ENCODE results near the gene KRT20.

Gene KRT20

DNA sequence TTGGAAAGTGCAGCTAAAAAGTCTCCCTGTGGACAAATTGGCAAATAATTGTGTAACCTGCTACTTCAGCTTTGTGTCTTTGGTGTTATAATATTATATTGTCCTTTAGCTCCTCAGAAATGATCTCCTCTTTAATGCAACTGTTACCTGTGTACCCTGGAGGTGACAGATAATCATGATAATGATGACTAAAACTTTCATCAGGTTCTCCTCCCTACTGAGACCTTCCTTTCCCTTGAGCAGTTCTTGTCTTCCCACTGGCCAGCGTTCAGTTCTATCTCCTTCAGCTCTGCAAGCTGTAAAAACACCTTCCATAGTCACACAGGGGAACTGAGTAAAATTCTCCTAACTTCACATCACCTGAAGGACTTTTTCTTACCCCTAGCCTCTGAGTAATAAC is 32.7 kb downstream of the KRT20 start:
- Histone ChIP-seq H3K27ac (no peak overlapping the region), H3K27me3 (peaks cover 96% of the 10 kb centered on the region), H3K36me3 (no peaks in the 10 kb centered on the region), H3K4me1 (ENCODE audit: control insufficient read depth in 1 of 2, insufficient read depth in 1 of 2, low read depth in 1 of 2, low read length in 1 of 2) (no peaks in the 10 kb centered on the region), H3K4me3 (ENCODE audit: low read depth in 1 of 2, low read length in 1 of 2) (no peak overlapping the region), H3K9me3 (no peaks in the 10 kb centered on the region)
- TF ChIP-seq, protein P1, sequence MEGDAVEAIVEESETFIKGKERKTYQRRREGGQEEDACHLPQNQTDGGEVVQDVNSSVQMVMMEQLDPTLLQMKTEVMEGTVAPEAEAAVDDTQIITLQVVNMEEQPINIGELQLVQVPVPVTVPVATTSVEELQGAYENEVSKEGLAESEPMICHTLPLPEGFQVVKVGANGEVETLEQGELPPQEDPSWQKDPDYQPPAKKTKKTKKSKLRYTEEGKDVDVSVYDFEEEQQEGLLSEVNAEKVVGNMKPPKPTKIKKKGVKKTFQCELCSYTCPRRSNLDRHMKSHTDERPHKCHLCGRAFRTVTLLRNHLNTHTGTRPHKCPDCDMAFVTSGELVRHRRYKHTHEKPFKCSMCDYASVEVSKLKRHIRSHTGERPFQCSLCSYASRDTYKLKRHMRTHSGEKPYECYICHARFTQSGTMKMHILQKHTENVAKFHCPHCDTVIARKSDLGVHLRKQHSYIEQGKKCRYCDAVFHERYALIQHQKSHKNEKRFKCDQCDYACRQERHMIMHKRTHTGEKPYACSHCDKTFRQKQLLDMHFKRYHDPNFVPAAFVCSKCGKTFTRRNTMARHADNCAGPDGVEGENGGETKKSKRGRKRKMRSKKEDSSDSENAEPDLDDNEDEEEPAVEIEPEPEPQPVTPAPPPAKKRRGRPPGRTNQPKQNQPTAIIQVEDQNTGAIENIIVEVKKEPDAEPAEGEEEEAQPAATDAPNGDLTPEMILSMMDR (IDR thresholded peaks at IDR 0.05) = no peak

GRCh38 chr17:40850293-40850972 is 34.6 kb downstream of the KRT20 start:
- no peak overlapping the region for H3K4me3 ChIP-seq (ENCODE audit: low read depth in 1 of 2, low read length in 1 of 2)
- no peak overlapping the region for H3K27ac ChIP-seq
- H3K27me3 ChIP-seq = peaks cover 98% of the 10 kb centered on the region
- H3K9me3 ChIP-seq = no peaks in the 10 kb centered on the region
- TF ChIP-seq, protein P1 (IDR thresholded peaks at IDR 0.05) = no peak
- no peaks in the 10 kb centered on the region for H3K36me3 ChIP-seq
- no peaks in the 10 kb centered on the region for H3K4me1 ChIP-seq (ENCODE audit: control insufficient read depth in 1 of 2, insufficient read depth in 1 of 2, low read depth in 1 of 2, low read length in 1 of 2)

- Histone ChIP-seq H3K36me3 (no peaks in the 10 kb centered on the region), H3K9me3 (no peaks in the 10 kb centered on the region), H3K4me3 (ENCODE audit: low read depth in 1 of 2, low read length in 1 of 2) (no peak overlapping the region), H3K27ac (no peak overlapping the region), H3K4me1 (ENCODE audit: control insufficient read depth in 1 of 2, insufficient read depth in 1 of 2, low read depth in 1 of 2, low read length in 1 of 2) (no peaks in the 10 kb centered on the region), H3K27me3 (peaks cover 98% of the 10 kb centered on the region)
- TF ChIP-seq, protein P1 (IDR thresholded peaks at IDR 0.05) = no peak
Observed at GRCh38 chr17:40849723-40850122, 35.3 kb downstream of the KRT20 start.

DNA sequence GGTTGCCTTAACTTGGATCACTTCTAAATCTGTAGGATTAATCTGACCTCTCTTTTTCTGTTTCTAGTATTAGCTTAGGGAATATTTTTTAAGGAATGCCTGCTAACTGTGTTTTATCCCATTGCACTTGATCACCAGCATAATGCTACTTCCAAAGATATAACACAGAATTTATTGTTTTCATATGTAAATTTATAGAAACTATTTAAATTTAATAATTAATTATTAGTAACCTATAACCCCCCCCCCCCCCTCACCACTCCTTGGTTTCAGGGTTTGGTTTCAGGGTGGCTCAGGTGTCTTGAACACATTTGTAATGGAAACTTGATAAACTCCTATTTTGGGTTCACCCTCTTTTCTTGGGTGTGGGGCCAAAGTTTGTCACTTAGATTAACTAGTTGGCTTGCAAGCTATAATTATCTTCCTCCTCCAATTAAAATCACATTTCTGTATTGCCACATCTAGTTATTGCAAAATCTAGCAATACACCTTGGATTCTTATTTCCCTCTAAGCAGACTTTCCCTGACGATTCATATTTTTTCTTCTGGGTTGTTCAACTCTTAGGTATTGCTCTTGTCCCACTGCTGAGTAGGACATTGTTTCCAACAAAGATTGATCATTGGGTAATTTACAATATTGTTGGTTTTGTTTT is 36.3 kb downstream of the KRT20 start:
- Histone ChIP-seq H3K4me3 (ENCODE audit: low read depth in 1 of 2, low read length in 1 of 2) (no peak overlapping the region), H3K9me3 (no peaks in the 10 kb centered on the region), H3K4me1 (ENCODE audit: control insufficient read depth in 1 of 2, insufficient read depth in 1 of 2, low read depth in 1 of 2, low read length in 1 of 2) (no peaks in the 10 kb centered on the region), H3K36me3 (no peaks in the 10 kb centered on the region), H3K27ac (no peak overlapping the region), H3K27me3 (peaks cover 98% of the 10 kb centered on the region)
- TF ChIP-seq, protein P1 (IDR thresholded peaks at IDR 0.05) = no peak

DNA sequence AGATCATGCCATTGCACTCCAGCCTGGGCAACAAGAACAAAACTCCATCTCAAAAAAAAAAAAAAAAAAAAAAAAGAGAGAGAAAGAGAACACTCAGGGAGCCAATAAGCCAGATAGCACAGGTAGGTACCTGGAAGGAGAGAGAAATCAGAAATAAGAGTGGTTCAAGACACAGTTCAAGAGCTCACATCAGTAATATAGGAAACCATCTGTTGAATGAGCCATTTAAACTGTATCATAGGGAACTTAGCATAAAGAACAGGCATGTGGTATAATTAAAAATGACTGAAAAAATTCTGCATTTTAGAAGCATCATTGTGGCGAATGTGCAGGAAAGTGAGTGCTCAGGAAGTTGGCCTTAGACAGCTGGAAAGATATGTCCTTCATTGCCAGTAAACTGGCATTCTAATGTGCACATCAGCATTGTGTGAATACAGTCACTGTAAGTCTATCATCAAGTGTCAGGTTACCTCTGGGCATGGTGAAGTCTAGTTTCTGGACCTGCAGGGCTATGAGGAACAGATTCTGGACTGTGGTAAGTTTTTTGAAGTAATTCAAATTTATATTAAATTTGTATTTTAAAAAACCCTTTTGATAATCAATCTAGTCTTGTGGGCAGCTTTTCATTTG is 38.4 kb downstream of the KRT20 start:
- TF ChIP-seq, protein P1 (IDR thresholded peaks at IDR 0.05) = no peak
- no peaks in the 10 kb centered on the region for H3K4me1 ChIP-seq (ENCODE audit: control insufficient read depth in 1 of 2, insufficient read depth in 1 of 2, low read depth in 1 of 2, low read length in 1 of 2)

More for the DNA sequence above, 38.4 kb downstream of the KRT20 start:
- Histone ChIP-seq H3K4me3 (ENCODE audit: low read depth in 1 of 2, low read length in 1 of 2) (no peak overlapping the region), H3K27me3 (peaks cover 98% of the 10 kb centered on the region), H3K27ac (no peak overlapping the region), H3K36me3 (no peaks in the 10 kb centered on the region), H3K9me3 (no peaks in the 10 kb centered on the region)
